ENCODE data around the gene PTPRO. TPM values are rescaled to one million over a fixed set of nuclear protein-coding genes. Genes with fewer than 3 reads are reported as not detected.

PTPRO gene
- total RNA-seq, 1 experiment from 2014 or later: 0.52 TPM

- H3K4me2 ChIP-seq (ENCODE audit: insufficient read depth, insufficient read length, low read length): no peak overlapping the region
- H3K23ac ChIP-seq (ENCODE audit: insufficient read length, low read depth, low read length): no peak overlapping the region
- DNase-seq: no peak
- H2BK15ac ChIP-seq (ENCODE audit: low read depth, low read length): no peak overlapping the region
- H2AK5ac ChIP-seq (ENCODE audit: insufficient read length, low read length): no peak overlapping the region
- Mint-ChIP-seq H3K9me3 (no peaks in the 10 kb centered on the region), H3K4me3 (no peak overlapping the region), H3K4me1 (no peaks in the 10 kb centered on the region), H3K36me3 (ENCODE audit: insufficient read depth in 1 of 3, low read depth in 3 of 3) (no peaks in the 10 kb centered on the region), H3K27me3 (ENCODE audit: low read depth) (no peaks in the 10 kb centered on the region), H3K27ac (no peak overlapping the region)
- H2BK20ac ChIP-seq (ENCODE audit: low read depth, low read length, poor library complexity, severe bottlenecking): no peak overlapping the region
- H4K91ac ChIP-seq (ENCODE audit: insufficient read length, low read depth, low read length): no peak overlapping the region
- H3K18ac ChIP-seq (ENCODE audit: insufficient read length, low read depth, low read length): no peak overlapping the region
- H2BK120ac ChIP-seq (ENCODE audit: low read depth, low read length, poor library complexity, severe bottlenecking): no peak overlapping the region
- H3K79me2 ChIP-seq (ENCODE audit: insufficient read depth, low read length): no peaks in the 10 kb centered on the region
- H3T11ph ChIP-seq (ENCODE audit: low read length): no peak overlapping the region
- H3K56ac ChIP-seq (ENCODE audit: insufficient read length, low read depth, low read length): no peak overlapping the region
- no peaks in the 10 kb centered on the region for H3K79me1 ChIP-seq (ENCODE audit: insufficient read depth, low read depth, low read length, poor library complexity, severe bottlenecking)
- H3K4ac ChIP-seq (ENCODE audit: low read depth, low read length): no peak overlapping the region
- H4K8ac ChIP-seq (replicated peaks; ENCODE audit: insufficient read length, low read depth, low read length): no peak overlapping the region
- H3K4me1 ChIP-seq (ENCODE audit: insufficient read depth, low read length): no peaks in the 10 kb centered on the region
- no peaks in the 10 kb centered on the region for H3K27me3 ChIP-seq (ENCODE audit: insufficient read depth, low read length)
- H3K9ac ChIP-seq (ENCODE audit: extremely low read depth, insufficient read length, low read length): no peak overlapping the region
- no peak overlapping the region for H2BK5ac ChIP-seq (ENCODE audit: insufficient read length, low read length)
- no peak overlapping the region for H2BK12ac ChIP-seq (ENCODE audit: insufficient read length, low read depth, low read length)
- H4K20me1 ChIP-seq (ENCODE audit: control insufficient read depth, insufficient read depth, insufficient read length): no peaks in the 10 kb centered on the region
- no peak overlapping the region for H3K14ac ChIP-seq (ENCODE audit: insufficient read depth, low read length)
- no peaks in the 10 kb centered on the region for H3K23me2 ChIP-seq (ENCODE audit: insufficient read length, low read depth, low read length, poor library complexity, severe bottlenecking)
- TF ChIP-seq CTCF (conservative IDR thresholded peaks at IDR 0.05): no peak
- H3K27ac ChIP-seq (ENCODE audit: insufficient read length, low read depth, low read length): no peak overlapping the region
- H4K5ac ChIP-seq (ENCODE audit: insufficient read length, low read depth, low read length): no peak overlapping the region
- no CpG with 5 or more reads among the region's 2 CpGs for WGBS (ENCODE audit: extremely low coverage, insufficient read length, low lambda C conversion rate)
- no peaks in the 10 kb centered on the region for H3K9me3 ChIP-seq (ENCODE audit: control insufficient read depth, low read depth, low read length)
- no peak overlapping the region for H2AFZ ChIP-seq (ENCODE audit: low read length)
These were observed 159.5 kb downstream of the PTPRO start for GRCh38 chr12:15481846-15482245.

Data from H9 (cell line).